HG02759 (cell line): ENCODE results near the gene CKS2.

Experiments used
- ATAC-seq: cut with Tn5 transposase; IDR thresholded peaks from one replicate; pipeline ENCODE4 v1.9.1; 2021; ENCODE audit warnings: mild to moderate bottlenecking, moderate library complexity; ENCODE audit not compliant: unreplicated experiment

CKS2 gene

GRCh38 chr9:89363921-89364665 lies 53.1 kb downstream of the CKS2 start:
- ATAC-seq = no peak

- ATAC-seq = no peak
Measured at GRCh38 chr9:89364666-89365531, 53.9 kb downstream of the CKS2 start.

GRCh38 chr9:89365532-89365912 lies 54.5 kb downstream of the CKS2 start:
- no peak for ATAC-seq
